Breast epithelium (tissue), 4 donors: ENCODE measurements around the gene ADAMTSL5. TPM values are rescaled to one million over a fixed set of nuclear protein-coding genes. Genes with fewer than 3 reads are reported as not detected.
"Not testable (repeated sequence)": the region's sequence is repeated elsewhere in the genome, so short reads cannot be mapped to it uniquely, and the experiment has no call there.

ENCODE experiments used
- DNase-seq, 2 donors: peaks; one replicate each; pipeline ENCODE4 v3.0.0-alpha.2; 2019; ENCODE audit warnings: low spot score in 2 of 2
- H3K27ac ChIP-seq, 2 donors: fragments of 200-600 bp; sonication (generic) in 1 of 2; one replicate each; pipeline ENCODE4 v1.5.1; 2016 to 2019; ENCODE audit warnings: mild to moderate bottlenecking in 1 of 2
- H3K27me3 ChIP-seq, 2 donors: fragments of 200-600 bp; sonication (generic) in 1 of 2; one replicate each; pipeline versions ENCODE4 v1.5.1 to v1.6.0; 2017 to 2019; ENCODE audit warnings: control low read depth in 1 of 2, mild to moderate bottlenecking in 1 of 2
- H3K36me3 ChIP-seq: fragments of 200-600 bp; one replicate; pipeline ENCODE4 v1.5.1; 2019
- H3K4me1 ChIP-seq, 2 donors: fragments of 200-600 bp; sonication (generic); one replicate each; pipeline ENCODE4 v1.5.1; 2016 to 2019; ENCODE audit warnings: control low read depth in 1 of 2
- H3K4me3 ChIP-seq, 3 donors: fragments of 200-600 bp; sonication (generic); 1 replicate in 2 of 3; 2 replicates in 1 of 3; pipeline ENCODE4 v1.5.1; 2016 to 2019; ENCODE audit warnings: mild to moderate bottlenecking in 3 of 3, moderate library complexity in 2 of 3
- H3K9me3 ChIP-seq, 2 donors: fragments of 200-600 bp; sonication (generic) in 1 of 2; one replicate each; pipeline ENCODE4 v1.5.1; 2016 to 2019; ENCODE audit warnings: control low read depth in 1 of 2
- POLR2A ChIP-seq: fragments of 450-650 bp; IDR thresholded peaks from one replicate; pipeline ENCODE4 v1.6.1; 2016; ENCODE audit warnings: antibody characterized with exemption, mild to moderate bottlenecking, moderate library complexity
- POLR2AphosphoS5 ChIP-seq, 3 donors: sonication (generic); formaldehyde crosslinking; IDR thresholded peaks; one replicate each; pipeline ENCODE4 v1.6.1; 2017; ENCODE audit warnings: antibody characterized with exemption in 3 of 3
- intact Hi-C: fragments of 100-400 bp; cut with DNase I; formaldehyde crosslinking; loops from one replicate; pipeline ENCODE4 v1.15.1; 2023; ENCODE audit warnings: low total_unique reads
- total RNA-seq, 3 donors: library from RNA; depleted of rRNA; stranded (reverse); fragments of >200 nt; gene quantifications; one replicate each; pipeline ENCODE4 v1.1.0, GENCODE V29; 2016
- TF ChIP-seq, protein P1 (sequence below), 3 donors: fragments of 450-650 bp; IDR thresholded peaks; one replicate each; pipeline ENCODE4 v1.5.1; 2016 to 2017; ENCODE audit warnings: antibody characterized with exemption in 3 of 3, mild to moderate bottlenecking in 3 of 3, moderate library complexity in 3 of 3

ADAMTSL5 gene
- total RNA-seq, 3 donors from 2014 or later: 1.3 to 3.5 (median 2.1) TPM

- Histone ChIP-seq H3K27me3 (no peaks in the 10 kb centered on the region), H3K9me3 (peaks cover 0 to 3% of the 10 kb centered on the region in 2 donors), H3K36me3 (no peaks in the 10 kb centered on the region), H3K4me3 (peak overlapping the region in 2 of 3 donors; percentile 31 to 48), H3K27ac (no peak overlapping the region), H3K4me1 (peaks cover 0 to 2% of the 10 kb centered on the region in 2 donors)
- DNase-seq: no peak
- TF ChIP-seq POLR2AphosphoS5 (IDR thresholded peaks at IDR 0.05) (no peak), POLR2A (no peak)
- TF ChIP-seq, protein P1, sequence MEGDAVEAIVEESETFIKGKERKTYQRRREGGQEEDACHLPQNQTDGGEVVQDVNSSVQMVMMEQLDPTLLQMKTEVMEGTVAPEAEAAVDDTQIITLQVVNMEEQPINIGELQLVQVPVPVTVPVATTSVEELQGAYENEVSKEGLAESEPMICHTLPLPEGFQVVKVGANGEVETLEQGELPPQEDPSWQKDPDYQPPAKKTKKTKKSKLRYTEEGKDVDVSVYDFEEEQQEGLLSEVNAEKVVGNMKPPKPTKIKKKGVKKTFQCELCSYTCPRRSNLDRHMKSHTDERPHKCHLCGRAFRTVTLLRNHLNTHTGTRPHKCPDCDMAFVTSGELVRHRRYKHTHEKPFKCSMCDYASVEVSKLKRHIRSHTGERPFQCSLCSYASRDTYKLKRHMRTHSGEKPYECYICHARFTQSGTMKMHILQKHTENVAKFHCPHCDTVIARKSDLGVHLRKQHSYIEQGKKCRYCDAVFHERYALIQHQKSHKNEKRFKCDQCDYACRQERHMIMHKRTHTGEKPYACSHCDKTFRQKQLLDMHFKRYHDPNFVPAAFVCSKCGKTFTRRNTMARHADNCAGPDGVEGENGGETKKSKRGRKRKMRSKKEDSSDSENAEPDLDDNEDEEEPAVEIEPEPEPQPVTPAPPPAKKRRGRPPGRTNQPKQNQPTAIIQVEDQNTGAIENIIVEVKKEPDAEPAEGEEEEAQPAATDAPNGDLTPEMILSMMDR (IDR thresholded peaks at IDR 0.05): peak in 2 of 3 donors; percentile 45 to 63
- intact Hi-C loops: no loop called here
These were observed 9.5 kb downstream of the ADAMTSL5 start for GRCh38 chr19:1503089-1503924.

DNA sequence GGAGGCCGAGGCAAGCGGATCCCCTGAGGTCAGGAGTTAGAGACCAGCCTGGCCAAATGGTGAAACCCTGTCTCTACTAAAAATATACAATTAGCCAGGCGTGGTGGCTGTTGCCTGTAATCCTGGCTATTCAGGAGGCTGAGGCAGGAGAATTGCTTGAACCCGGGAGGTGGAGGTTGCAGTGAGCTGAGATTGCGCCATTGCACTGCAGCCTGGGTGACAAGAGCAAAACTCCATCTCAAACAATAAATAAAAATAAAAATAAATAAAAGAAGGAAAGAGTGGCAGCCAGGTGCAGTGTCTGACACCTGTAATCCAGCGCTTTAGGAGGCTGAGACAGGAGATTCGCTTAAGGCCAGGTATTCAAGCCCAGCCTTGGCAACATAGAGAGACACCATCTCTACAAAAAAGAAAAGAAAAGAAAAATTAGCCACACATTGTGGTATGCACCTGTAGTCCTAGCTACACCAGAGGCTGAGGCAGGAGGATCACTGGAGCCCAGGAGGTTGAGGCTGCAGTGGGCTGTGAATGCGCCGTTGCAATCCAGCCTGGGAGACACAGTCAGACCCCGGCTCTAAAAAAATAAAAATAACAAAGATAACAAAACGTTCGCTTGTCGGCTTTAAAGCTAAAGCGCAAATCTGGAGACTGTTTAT is 10.3 kb downstream of the ADAMTSL5 start:
- Histone ChIP-seq H3K27ac (no peak overlapping the region), H3K27me3 (no peaks in the 10 kb centered on the region), H3K4me1 (peaks cover 0 to 2% of the 10 kb centered on the region in 2 donors), H3K4me3 (peak overlapping the region in 2 of 3 donors; percentile 31 to 48), H3K9me3 (no peaks in the 10 kb centered on the region), H3K36me3 (no peaks in the 10 kb centered on the region)
- TF ChIP-seq, protein P1 (IDR thresholded peaks at IDR 0.05): no peak
- TF ChIP-seq POLR2AphosphoS5 (IDR thresholded peaks at IDR 0.05) (no peak), POLR2A (no peak)
- intact Hi-C loops: no loop called here
- no peak for DNase-seq

GRCh38 chr19:1501200-1501595 is 11.6 kb downstream of the ADAMTSL5 start:
- no peak for TF ChIP-seq POLR2A
- TF ChIP-seq POLR2AphosphoS5 (IDR thresholded peaks at IDR 0.05): no peak
- TF ChIP-seq, protein P1 (IDR thresholded peaks at IDR 0.05): no peak
- Histone ChIP-seq H3K27me3 (no peaks in the 10 kb centered on the region), H3K36me3 (no peaks in the 10 kb centered on the region), H3K9me3 (no peaks in the 10 kb centered on the region), H3K4me3 (no peak overlapping the region), H3K4me1 (peaks cover 0 to 2% of the 10 kb centered on the region in 2 donors), H3K27ac (peak overlapping the region; percentile 34 to 48)
- peak; percentile 74 to 90 for DNase-seq
- intact Hi-C loops: no loop called here

GRCh38 chr19:1499231-1499630 is 13.6 kb downstream of the ADAMTSL5 start:
- H3K27ac ChIP-seq, H3K36me3 ChIP-seq, H3K4me1 ChIP-seq, DNase-seq, H3K4me3 ChIP-seq, intact Hi-C loops, H3K9me3 ChIP-seq, H3K27me3 ChIP-seq: not testable (repeated sequence)

- no peak overlapping the region for H3K27ac ChIP-seq
- no peak overlapping the region for H3K4me3 ChIP-seq
- H3K9me3 ChIP-seq: no peaks in the 10 kb centered on the region
- H3K4me1 ChIP-seq: no peaks in the 10 kb centered on the region
- no peaks in the 10 kb centered on the region for H3K36me3 ChIP-seq
- intact Hi-C loops: no loop called here
- TF ChIP-seq, protein P1 (IDR thresholded peaks at IDR 0.05): no peak
- TF ChIP-seq POLR2A (no peak), POLR2AphosphoS5 (IDR thresholded peaks at IDR 0.05) (no peak)
- DNase-seq: no peak
- peaks cover 0 to 2% of the 10 kb centered on the region in 2 donors for H3K27me3 ChIP-seq
These were observed 15.1 kb downstream of the ADAMTSL5 start for GRCh38 chr19:1497578-1498235.
